Stimulated activated CD8-positive, alpha-beta memory T cell treated with anti-CD3 and anti-CD28 coated beads, Interleukin-7, amount 100 ng/mL, for 1 hour (primary cell): ENCODE results near the gene GNG12.

ENCODE experiments used
- DNase-seq, 2 donors: peaks; one replicate each; pipeline ENCODE4 v3.0.0-alpha.2; 2020; ENCODE audit warnings: low read depth in 2 of 2

The GNG12 gene

GRCh38 chr1:67652800-67653199 is 180.5 kb downstream of the GNG12 start:
- DNase-seq, result no peak
